ENCODE data around the gene KDM4B.
"Not testable (repeated sequence)": the region's sequence is repeated elsewhere in the genome, so short reads cannot be mapped to it uniquely, and the experiment has no call there.

Gene KDM4B

GRCh38 chr19:4969292-4969771 is 419 bp downstream of the KDM4B start:
- DNase-seq = no peak

- DNase-seq = no peak
Observed at GRCh38 chr19:4969772-4970531, 1.0 kb downstream of the KDM4B start.

- DNase-seq = no peak
Observed at GRCh38 chr19:4970558-4971423, 1.9 kb downstream of the KDM4B start.

- no peak for DNase-seq
Observed at GRCh38 chr19:4971424-4971793, 2.5 kb downstream of the KDM4B start.

GRCh38 chr19:4971816-4972495 is 3.0 kb downstream of the KDM4B start:
- no peak for DNase-seq

- DNase-seq = peak; percentile 52
Observed at GRCh38 chr19:4972509-4973230, 3.8 kb downstream of the KDM4B start.

- DNase-seq = no peak
Observed at GRCh38 chr19:4974880-4975469, 6.1 kb downstream of the KDM4B start.

- not testable (repeated sequence) for DNase-seq
Observed at GRCh38 chr19:4975601-4976000, 6.7 kb downstream of the KDM4B start.

GRCh38 chr19:4976401-4977298 is 7.7 kb downstream of the KDM4B start:
- DNase-seq = peak; percentile 59

- DNase-seq = peak; percentile 90
Observed at GRCh38 chr19:4977299-4978174, 8.6 kb downstream of the KDM4B start.

GRCh38 chr19:4979211-4979807 is 10.4 kb downstream of the KDM4B start:
- no peak for DNase-seq

GRCh38 chr19:4980067-4980466 is 11.2 kb downstream of the KDM4B start:
- peak; percentile 42 for DNase-seq

GRCh38 chr19:4980838-4981680 is 12.1 kb downstream of the KDM4B start:
- DNase-seq = no peak

- no peak for DNase-seq
Observed at GRCh38 chr19:4981681-4981958, 12.7 kb downstream of the KDM4B start.

GRCh38 chr19:4983346-4984105 is 14.6 kb downstream of the KDM4B start:
- DNase-seq = no peak

GRCh38 chr19:4984106-4984380 is 15.1 kb downstream of the KDM4B start:
- no peak for DNase-seq

GRCh38 chr19:4984438-4984990 is 15.6 kb downstream of the KDM4B start:
- no peak for DNase-seq

GRCh38 chr19:4985551-4985991 is 16.7 kb downstream of the KDM4B start:
- no peak for DNase-seq

Measured in fibroblast of upper back skin (primary cell).